ENCODE data around the gene HIP1.

- TF ChIP-seq GABPA (IDR thresholded peaks at IDR 0.05; ENCODE audit: low read depth) (no peak), SIN3A (IDR thresholded peaks at IDR 0.05; ENCODE audit: borderline replicate concordance, low read depth, low read length) (no peak), POLR2AphosphoS5 (IDR thresholded peaks at IDR 0.05; ENCODE audit: low read depth, low read length) (no peak), SMC3 (IDR thresholded peaks at IDR 0.05; ENCODE audit: low read depth, low read length) (no peak), RFX5 (IDR thresholded peaks at IDR 0.05; ENCODE audit: low read length) (no peak), TCF12 (IDR thresholded peaks at IDR 0.05) (no peak), TAF1 (IDR thresholded peaks at IDR 0.05; ENCODE audit: borderline replicate concordance, low read depth, low read length) (no peak), MXI1 (IDR thresholded peaks at IDR 0.05; ENCODE audit: low read depth, low read length) (no peak)
- TF ChIP-seq, protein P1, sequence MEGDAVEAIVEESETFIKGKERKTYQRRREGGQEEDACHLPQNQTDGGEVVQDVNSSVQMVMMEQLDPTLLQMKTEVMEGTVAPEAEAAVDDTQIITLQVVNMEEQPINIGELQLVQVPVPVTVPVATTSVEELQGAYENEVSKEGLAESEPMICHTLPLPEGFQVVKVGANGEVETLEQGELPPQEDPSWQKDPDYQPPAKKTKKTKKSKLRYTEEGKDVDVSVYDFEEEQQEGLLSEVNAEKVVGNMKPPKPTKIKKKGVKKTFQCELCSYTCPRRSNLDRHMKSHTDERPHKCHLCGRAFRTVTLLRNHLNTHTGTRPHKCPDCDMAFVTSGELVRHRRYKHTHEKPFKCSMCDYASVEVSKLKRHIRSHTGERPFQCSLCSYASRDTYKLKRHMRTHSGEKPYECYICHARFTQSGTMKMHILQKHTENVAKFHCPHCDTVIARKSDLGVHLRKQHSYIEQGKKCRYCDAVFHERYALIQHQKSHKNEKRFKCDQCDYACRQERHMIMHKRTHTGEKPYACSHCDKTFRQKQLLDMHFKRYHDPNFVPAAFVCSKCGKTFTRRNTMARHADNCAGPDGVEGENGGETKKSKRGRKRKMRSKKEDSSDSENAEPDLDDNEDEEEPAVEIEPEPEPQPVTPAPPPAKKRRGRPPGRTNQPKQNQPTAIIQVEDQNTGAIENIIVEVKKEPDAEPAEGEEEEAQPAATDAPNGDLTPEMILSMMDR (IDR thresholded peaks at IDR 0.05): no peak
- TF ChIP-seq, protein P2, sequence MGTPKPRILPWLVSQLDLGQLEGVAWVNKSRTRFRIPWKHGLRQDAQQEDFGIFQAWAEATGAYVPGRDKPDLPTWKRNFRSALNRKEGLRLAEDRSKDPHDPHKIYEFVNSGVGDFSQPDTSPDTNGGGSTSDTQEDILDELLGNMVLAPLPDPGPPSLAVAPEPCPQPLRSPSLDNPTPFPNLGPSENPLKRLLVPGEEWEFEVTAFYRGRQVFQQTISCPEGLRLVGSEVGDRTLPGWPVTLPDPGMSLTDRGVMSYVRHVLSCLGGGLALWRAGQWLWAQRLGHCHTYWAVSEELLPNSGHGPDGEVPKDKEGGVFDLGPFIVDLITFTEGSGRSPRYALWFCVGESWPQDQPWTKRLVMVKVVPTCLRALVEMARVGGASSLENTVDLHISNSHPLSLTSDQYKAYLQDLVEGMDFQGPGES (IDR thresholded peaks at IDR 0.05; ENCODE audit: low read depth, low read length): no peak
Measured at GRCh38 chr7:75715864-75716263, 22.9 kb downstream of the HIP1 start.
